GM23338 (cell line): Measurements from ENCODE around the gene PRSS56. TPM values are rescaled to one million over a fixed set of nuclear protein-coding genes. Genes with fewer than 3 reads are reported as not detected.
"Not testable (repeated sequence)": the region's sequence is repeated elsewhere in the genome, so short reads cannot be mapped to it uniquely, and the experiment has no call there.

ENCODE experiments used
- ATAC-seq: fragments of 200-7000 bp; cut with Tn5 transposase; 3 replicates; pipeline ENCODE4 v1.9.1; 2020
- DNase-seq: peaks from one replicate; pipeline ENCODE4 v3.0.0-alpha.2; 2015; ENCODE audit warnings: low spot score
- H2AFZ ChIP-seq: fragments of 200-600 bp; sonication (generic); 2 replicates; pipeline ENCODE4 v1.8.0; 2016; ENCODE audit warnings: antibody characterized with exemption, mild to moderate bottlenecking, moderate library complexity
- H3F3A ChIP-seq: fragments of 200-600 bp; sonication (generic); replicated peaks from 2 replicates; pipeline ENCODE4 v1.8.0; 2017; ENCODE audit warnings: antibody characterized with exemption, mixed run types, low read depth
- H3K27ac ChIP-seq: fragments of 200-600 bp; sonication (generic); 2 replicates; pipeline ENCODE4 v1.6.1; 2016; ENCODE audit warnings: low read depth
- H3K27me3 ChIP-seq: fragments of 200-600 bp; sonication (generic); 2 replicates; pipeline ENCODE4 v1.8.0; 2016; ENCODE audit warnings: mild to moderate bottlenecking, mixed run types, moderate library complexity; ENCODE audit not compliant: insufficient read depth
- H3K36me3 ChIP-seq: fragments of 200-600 bp; sonication (generic); 2 replicates; pipeline ENCODE4 v1.8.0; 2016; ENCODE audit warnings: mild to moderate bottlenecking; ENCODE audit not compliant: insufficient read depth
- H3K4me1 ChIP-seq: fragments of 200-600 bp; sonication (generic); 2 replicates; pipeline ENCODE4 v1.8.0; 2016; ENCODE audit warnings: mild to moderate bottlenecking, moderate library complexity; ENCODE audit not compliant: insufficient read depth
- H3K4me2 ChIP-seq: fragments of 200-600 bp; sonication (generic); 2 replicates; pipeline ENCODE4 v1.7.1; 2017; ENCODE audit warnings: mixed run types
- H3K4me3 ChIP-seq: fragments of 200-600 bp; sonication (generic); 2 replicates; pipeline ENCODE4 v1.6.1; 2016; ENCODE audit warnings: mixed run types
- H3K79me2 ChIP-seq: fragments of 200-600 bp; sonication (generic); replicated peaks from 2 replicates; pipeline ENCODE4 v1.8.0; 2017; ENCODE audit warnings: mild to moderate bottlenecking; ENCODE audit not compliant: insufficient read depth
- H3K9me2 ChIP-seq: fragments of 200-600 bp; sonication (generic); 2 replicates; pipeline ENCODE4 v1.8.0; 2017; ENCODE audit not compliant: insufficient read depth
- H4K20me1 ChIP-seq: fragments of 200-600 bp; sonication (generic); replicated peaks from 2 replicates; pipeline ENCODE4 v1.8.0; 2017; ENCODE audit warnings: mild to moderate bottlenecking; ENCODE audit not compliant: insufficient read depth
- H3K27ac Mint-ChIP-seq: 2 replicates; pipeline ENCODE4 v1.8.0; 2020; ENCODE audit warnings: inconsistent platforms, mild to moderate bottlenecking, moderate library complexity, mixed read lengths
- H3K27me3 Mint-ChIP-seq: 3 replicates; pipeline ENCODE4 v1.8.0; 2022; ENCODE audit warnings: low read depth, mild to moderate bottlenecking, moderate library complexity, mixed read lengths, inconsistent platforms; ENCODE audit not compliant: insufficient read depth, poor library complexity
- H3K36me3 Mint-ChIP-seq: 3 replicates; pipeline ENCODE4 v1.8.0; 2021; ENCODE audit warnings: low read depth, mild to moderate bottlenecking, inconsistent platforms, moderate library complexity, mixed read lengths
- H3K4me1 Mint-ChIP-seq: 3 replicates; pipeline ENCODE4 v1.8.0; 2020; ENCODE audit warnings: mild to moderate bottlenecking, inconsistent platforms, mixed read lengths
- H3K4me3 Mint-ChIP-seq: 3 replicates; pipeline ENCODE4 v1.8.0; 2021; ENCODE audit warnings: moderate library complexity, mild to moderate bottlenecking, inconsistent platforms, mixed read lengths
- H3K9me3 Mint-ChIP-seq: 3 replicates; pipeline ENCODE4 v1.8.0; 2020; ENCODE audit warnings: moderate library complexity, mild to moderate bottlenecking, inconsistent platforms, mixed read lengths
- CREB1 ChIP-seq: fragments of 250-450 bp; sonication (Bioruptor Pico); IDR thresholded peaks from 2 replicates; pipeline ENCODE4 v1.5.0; 2020; ENCODE audit warnings: low read depth, mild to moderate bottlenecking, moderate library complexity
- EZH2 ChIP-seq: fragments of 200-600 bp; sonication (generic); IDR thresholded peaks from one replicate; pipeline ENCODE4 v1.8.0; 2017; ENCODE audit warnings: antibody characterized with exemption, mild to moderate bottlenecking, low read depth; ENCODE audit not compliant: unreplicated experiment
- JUNB ChIP-seq: IDR thresholded peaks from one replicate; pipeline ENCODE4 v1.6.1; 2016; ENCODE audit warnings: antibody characterized with exemption; ENCODE audit not compliant: unreplicated experiment
- NANOG ChIP-seq: IDR thresholded peaks from 2 replicates; pipeline ENCODE4 v1.6.1; 2016; ENCODE audit warnings: antibody characterized with exemption, borderline replicate concordance
- ZNF114 ChIP-seq: fragments of 250-450 bp; sonication (Bioruptor Pico); IDR thresholded peaks from 2 replicates; pipeline ENCODE4 v1.5.0; 2020; ENCODE audit warnings: mild to moderate bottlenecking, moderate library complexity
- polyA plus RNA-seq: library from polyadenylated mRNA; unstranded; fragments of >200 nt; fragmentation: Nextera tagmentation; extraction: Ambion mirVana; gene quantifications from 2 replicates; pipeline ENCODE4 v1.2.1, GENCODE V29; 2016
- total RNA-seq: library from RNA; depleted of rRNA; stranded (reverse); fragments of >200 nt; shearing (Covaris generic); gene quantifications from 2 replicates; pipeline ENCODE4 v1.2.3, GENCODE V29; 2014
- TF ChIP-seq, protein P1 (sequence below): fragments of 250-450 bp; sonication (Bioruptor Pico); IDR thresholded peaks from 2 replicates; pipeline ENCODE4 v1.5.0; 2020; ENCODE audit warnings: mild to moderate bottlenecking, moderate library complexity
- TF ChIP-seq, protein P2 (sequence below): IDR thresholded peaks from 2 replicates; pipeline ENCODE4 v1.6.1; 2016; ENCODE audit warnings: antibody characterized with exemption
- TF ChIP-seq, protein P3 (sequence below), 2 experiments: fragments of 200-600 bp in 1 of 2; sonication (generic) in 1 of 2; conservative IDR thresholded peaks; 2 replicates each; pipeline versions ENCODE4 v1.5.1 to v1.6.1; 2016 to 2017; ENCODE audit warnings: antibody characterized with exemption in 2 of 2, low read depth in 2 of 2, mild to moderate bottlenecking in 2 of 2, moderate library complexity in 1 of 2

PRSS56 gene
- total and polyA plus RNA-seq, 2 experiments from 2014 or later: 0.27 to 0.31 TPM

DNA sequence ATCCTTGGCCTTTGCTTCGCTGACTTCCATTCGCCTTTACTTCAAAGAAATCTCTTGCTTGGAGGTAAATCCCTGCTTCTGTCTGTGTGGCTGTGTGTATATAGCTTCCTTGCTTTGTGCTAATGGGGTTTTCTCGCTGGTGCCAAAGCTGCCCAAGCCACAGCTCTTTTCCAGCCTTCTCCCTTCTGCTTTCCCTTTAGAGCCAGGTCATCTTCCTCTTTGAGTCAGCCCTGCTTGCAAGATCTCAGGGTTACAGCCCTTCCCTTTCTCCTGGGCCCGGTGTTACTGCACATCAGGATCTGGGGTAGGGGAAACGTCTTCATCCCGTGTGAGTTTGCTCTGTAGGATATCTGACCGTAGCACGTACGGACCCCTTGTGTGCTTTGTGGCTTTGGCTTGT lies 49.4 kb downstream of the PRSS56 start (continued):
- TF ChIP-seq, protein P1, sequence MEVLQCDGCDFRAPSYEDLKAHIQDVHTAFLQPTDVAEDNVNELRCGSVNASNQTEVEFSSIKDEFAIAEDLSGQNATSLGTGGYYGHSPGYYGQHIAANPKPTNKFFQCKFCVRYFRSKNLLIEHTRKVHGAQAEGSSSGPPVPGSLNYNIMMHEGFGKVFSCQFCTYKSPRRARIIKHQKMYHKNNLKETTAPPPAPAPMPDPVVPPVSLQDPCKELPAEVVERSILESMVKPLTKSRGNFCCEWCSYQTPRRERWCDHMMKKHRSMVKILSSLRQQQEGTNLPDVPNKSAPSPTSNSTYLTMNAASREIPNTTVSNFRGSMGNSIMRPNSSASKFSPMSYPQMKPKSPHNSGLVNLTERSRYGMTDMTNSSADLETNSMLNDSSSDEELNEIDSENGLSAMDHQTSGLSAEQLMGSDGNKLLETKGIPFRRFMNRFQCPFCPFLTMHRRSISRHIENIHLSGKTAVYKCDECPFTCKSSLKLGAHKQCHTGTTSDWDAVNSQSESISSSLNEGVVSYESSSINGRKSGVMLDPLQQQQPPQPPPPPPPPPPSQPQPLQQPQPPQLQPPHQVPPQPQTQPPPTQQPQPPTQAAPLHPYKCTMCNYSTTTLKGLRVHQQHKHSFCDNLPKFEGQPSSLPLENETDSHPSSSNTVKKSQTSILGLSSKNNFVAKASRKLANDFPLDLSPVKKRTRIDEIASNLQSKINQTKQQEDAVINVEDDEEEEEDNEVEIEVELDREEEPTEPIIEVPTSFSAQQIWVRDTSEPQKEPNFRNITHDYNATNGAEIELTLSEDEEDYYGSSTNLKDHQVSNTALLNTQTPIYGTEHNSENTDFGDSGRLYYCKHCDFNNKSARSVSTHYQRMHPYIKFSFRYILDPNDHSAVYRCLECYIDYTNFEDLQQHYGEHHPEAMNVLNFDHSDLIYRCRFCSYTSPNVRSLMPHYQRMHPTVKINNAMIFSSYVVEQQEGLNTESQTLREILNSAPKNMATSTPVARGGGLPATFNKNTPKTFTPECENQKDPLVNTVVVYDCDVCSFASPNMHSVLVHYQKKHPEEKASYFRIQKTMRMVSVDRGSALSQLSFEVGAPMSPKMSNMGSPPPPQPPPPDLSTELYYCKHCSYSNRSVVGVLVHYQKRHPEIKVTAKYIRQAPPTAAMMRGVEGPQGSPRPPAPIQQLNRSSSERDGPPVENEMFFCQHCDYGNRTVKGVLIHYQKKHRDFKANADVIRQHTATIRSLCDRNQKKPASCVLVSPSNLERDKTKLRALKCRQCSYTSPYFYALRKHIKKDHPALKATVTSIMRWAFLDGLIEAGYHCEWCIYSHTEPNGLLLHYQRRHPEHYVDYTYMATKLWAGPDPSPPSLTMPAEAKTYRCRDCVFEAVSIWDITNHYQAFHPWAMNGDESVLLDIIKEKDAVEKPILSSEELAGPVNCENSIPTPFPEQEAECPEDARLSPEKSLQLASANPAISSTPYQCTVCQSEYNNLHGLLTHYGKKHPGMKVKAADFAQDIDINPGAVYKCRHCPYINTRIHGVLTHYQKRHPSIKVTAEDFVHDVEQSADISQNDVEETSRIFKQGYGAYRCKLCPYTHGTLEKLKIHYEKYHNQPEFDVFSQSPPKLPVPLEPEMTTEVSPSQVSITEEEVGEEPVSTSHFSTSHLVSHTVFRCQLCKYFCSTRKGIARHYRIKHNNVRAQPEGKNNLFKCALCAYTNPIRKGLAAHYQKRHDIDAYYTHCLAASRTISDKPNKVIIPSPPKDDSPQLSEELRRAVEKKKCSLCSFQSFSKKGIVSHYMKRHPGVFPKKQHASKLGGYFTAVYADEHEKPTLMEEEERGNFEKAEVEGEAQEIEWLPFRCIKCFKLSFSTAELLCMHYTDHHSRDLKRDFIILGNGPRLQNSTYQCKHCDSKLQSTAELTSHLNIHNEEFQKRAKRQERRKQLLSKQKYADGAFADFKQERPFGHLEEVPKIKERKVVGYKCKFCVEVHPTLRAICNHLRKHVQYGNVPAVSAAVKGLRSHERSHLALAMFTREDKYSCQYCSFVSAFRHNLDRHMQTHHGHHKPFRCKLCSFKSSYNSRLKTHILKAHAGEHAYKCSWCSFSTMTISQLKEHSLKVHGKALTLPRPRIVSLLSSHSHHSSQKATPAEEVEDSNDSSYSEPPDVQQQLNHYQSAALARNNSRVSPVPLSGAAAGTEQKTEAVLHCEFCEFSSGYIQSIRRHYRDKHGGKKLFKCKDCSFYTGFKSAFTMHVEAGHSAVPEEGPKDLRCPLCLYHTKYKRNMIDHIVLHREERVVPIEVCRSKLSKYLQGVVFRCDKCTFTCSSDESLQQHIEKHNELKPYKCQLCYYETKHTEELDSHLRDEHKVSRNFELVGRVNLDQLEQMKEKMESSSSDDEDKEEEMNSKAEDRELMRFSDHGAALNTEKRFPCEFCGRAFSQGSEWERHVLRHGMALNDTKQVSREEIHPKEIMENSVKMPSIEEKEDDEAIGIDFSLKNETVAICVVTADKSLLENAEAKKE: no peak
- TF ChIP-seq, protein P2, sequence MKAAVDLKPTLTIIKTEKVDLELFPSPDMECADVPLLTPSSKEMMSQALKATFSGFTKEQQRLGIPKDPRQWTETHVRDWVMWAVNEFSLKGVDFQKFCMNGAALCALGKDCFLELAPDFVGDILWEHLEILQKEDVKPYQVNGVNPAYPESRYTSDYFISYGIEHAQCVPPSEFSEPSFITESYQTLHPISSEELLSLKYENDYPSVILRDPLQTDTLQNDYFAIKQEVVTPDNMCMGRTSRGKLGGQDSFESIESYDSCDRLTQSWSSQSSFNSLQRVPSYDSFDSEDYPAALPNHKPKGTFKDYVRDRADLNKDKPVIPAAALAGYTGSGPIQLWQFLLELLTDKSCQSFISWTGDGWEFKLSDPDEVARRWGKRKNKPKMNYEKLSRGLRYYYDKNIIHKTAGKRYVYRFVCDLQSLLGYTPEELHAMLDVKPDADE: no peak
- no peak for TF ChIP-seq NANOG

DNA sequence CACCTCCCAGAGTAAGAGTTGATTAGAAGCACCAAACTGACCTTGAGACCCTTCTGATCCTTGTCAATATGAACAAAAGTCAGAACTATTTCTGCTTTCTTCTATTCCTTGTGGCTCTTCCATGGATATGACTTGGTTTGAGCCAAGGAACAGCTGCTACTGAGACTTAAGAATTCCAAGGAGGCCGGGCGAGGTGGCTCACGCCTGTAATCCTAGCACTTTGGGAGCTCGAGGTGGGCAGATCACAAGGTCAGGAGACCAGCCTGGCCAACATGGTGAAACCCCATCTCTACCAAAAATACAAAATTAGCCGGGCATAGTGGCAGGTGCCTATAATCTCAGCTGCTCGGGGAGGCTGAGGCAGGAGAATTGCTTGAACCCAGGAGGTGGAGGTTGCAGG lies 50.3 kb downstream of the PRSS56 start:
- H3K4me1 ChIP-seq, H4K20me1 ChIP-seq, H3K9me3 Mint-ChIP-seq, H3K4me2 ChIP-seq, H3K4me1 Mint-ChIP-seq, H3K4me3 ChIP-seq, H3F3A ChIP-seq, H3K27ac ChIP-seq, ATAC-seq, H3K27me3 Mint-ChIP-seq, H3K9me2 ChIP-seq, H2AFZ ChIP-seq, H3K27ac Mint-ChIP-seq, H3K4me3 Mint-ChIP-seq, H3K79me2 ChIP-seq, H3K27me3 ChIP-seq, DNase-seq: not testable (repeated sequence)
- H3K36me3 ChIP-seq: peaks cover 30% of the 10 kb centered on the region
- H3K36me3 Mint-ChIP-seq: peaks cover 70% of the 10 kb centered on the region

DNA sequence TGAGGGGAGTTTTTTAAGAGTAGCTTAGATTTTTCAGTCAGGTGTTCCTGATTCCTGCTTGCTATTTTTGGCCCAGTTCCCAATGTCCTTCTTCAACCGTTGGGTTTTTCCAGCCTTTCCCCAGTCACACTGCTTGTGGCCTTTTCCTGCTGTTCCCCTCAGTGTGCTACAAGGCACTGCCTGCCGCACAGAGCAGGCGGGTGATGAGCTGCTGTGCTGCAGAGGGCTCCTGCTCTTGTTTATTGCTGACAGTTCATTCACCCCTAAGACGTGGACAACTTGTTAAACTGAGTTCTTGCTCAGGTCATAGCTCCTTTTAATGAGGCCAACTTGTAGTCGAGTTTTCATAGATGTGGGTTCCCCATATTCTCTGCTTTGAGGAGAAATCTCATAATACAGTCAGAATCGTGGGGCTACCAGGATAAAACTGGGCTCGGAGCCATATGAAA lies 50.9 kb downstream of the PRSS56 start:
- DNase-seq: no peak
- Mint-ChIP-seq H3K4me3 (no peak overlapping the region), H3K27ac (no peak overlapping the region), H3K36me3 (peaks cover 65% of the 10 kb centered on the region), H3K4me1 (0 out of 3 replicates have a peak, but pooled peaks cover 3% of the 10 kb centered on the region), H3K9me3 (no peaks in the 10 kb centered on the region), H3K27me3 (peaks cover 3% of the 10 kb centered on the region)
- no peak overlapping the region for H3K27ac ChIP-seq
- H2AFZ ChIP-seq: no peak overlapping the region
- no peak for ATAC-seq
- no peak overlapping the region for H3K4me2 ChIP-seq
- H3K27me3 ChIP-seq: no peaks in the 10 kb centered on the region
- H3F3A ChIP-seq: no peaks in the 10 kb centered on the region
- H4K20me1 ChIP-seq: peaks cover 6% of the 10 kb centered on the region; the same call in 1 of the 2 replicates
- no peak overlapping the region for H3K4me3 ChIP-seq
- no peaks in the 10 kb centered on the region for H3K4me1 ChIP-seq
- H3K9me2 ChIP-seq: no peaks in the 10 kb centered on the region
- H3K36me3 ChIP-seq: peaks cover 30% of the 10 kb centered on the region
- no peaks in the 10 kb centered on the region for H3K79me2 ChIP-seq
- TF ChIP-seq EZH2: no peak
- TF ChIP-seq ZNF114: no peak
- TF ChIP-seq, protein P2: no peak
- TF ChIP-seq CREB1: no peak
- TF ChIP-seq, protein P3, sequence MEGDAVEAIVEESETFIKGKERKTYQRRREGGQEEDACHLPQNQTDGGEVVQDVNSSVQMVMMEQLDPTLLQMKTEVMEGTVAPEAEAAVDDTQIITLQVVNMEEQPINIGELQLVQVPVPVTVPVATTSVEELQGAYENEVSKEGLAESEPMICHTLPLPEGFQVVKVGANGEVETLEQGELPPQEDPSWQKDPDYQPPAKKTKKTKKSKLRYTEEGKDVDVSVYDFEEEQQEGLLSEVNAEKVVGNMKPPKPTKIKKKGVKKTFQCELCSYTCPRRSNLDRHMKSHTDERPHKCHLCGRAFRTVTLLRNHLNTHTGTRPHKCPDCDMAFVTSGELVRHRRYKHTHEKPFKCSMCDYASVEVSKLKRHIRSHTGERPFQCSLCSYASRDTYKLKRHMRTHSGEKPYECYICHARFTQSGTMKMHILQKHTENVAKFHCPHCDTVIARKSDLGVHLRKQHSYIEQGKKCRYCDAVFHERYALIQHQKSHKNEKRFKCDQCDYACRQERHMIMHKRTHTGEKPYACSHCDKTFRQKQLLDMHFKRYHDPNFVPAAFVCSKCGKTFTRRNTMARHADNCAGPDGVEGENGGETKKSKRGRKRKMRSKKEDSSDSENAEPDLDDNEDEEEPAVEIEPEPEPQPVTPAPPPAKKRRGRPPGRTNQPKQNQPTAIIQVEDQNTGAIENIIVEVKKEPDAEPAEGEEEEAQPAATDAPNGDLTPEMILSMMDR (conservative IDR thresholded peaks at IDR 0.05; ENCODE audit: low read depth in 2 of 2): no peak
- no peak for TF ChIP-seq JUNB
